HG03457 (cell line): Measurements from ENCODE around the gene ANK3.
"Not testable (repeated sequence)": the region's sequence is repeated elsewhere in the genome, so short reads cannot be mapped to it uniquely, and the experiment has no call there.

Source experiments
- ATAC-seq: cut with Tn5 transposase; IDR thresholded peaks from one replicate; pipeline ENCODE4 v1.9.1; 2021; ENCODE audit warnings: moderate number of reproducible peaks; ENCODE audit not compliant: unreplicated experiment

ANK3 gene

GRCh38 chr10:60310740-60311139, 78.9 kb downstream of the ANK3 start:
- no peak for ATAC-seq

GRCh38 chr10:60309891-60310290, 79.8 kb downstream of the ANK3 start:
- no peak for ATAC-seq

GRCh38 chr10:60309371-60309770, 80.3 kb downstream of the ANK3 start:
- ATAC-seq = no peak

GRCh38 chr10:60305380-60305892, 84.2 kb downstream of the ANK3 start:
- ATAC-seq = no peak

GRCh38 chr10:60304829-60305379, 84.8 kb downstream of the ANK3 start:
- ATAC-seq = no peak

- no peak for ATAC-seq
Observed at GRCh38 chr10:60303778-60304177, 85.9 kb downstream of the ANK3 start.

- ATAC-seq = no peak
Observed at GRCh38 chr10:60299961-60300883, 89.5 kb downstream of the ANK3 start.

- no peak for ATAC-seq
Observed at GRCh38 chr10:60299390-60299778, 90.3 kb downstream of the ANK3 start.

GRCh38 chr10:60298408-60299389, 91.0 kb downstream of the ANK3 start:
- ATAC-seq = no peak

GRCh38 chr10:60296073-60296472, 93.6 kb downstream of the ANK3 start:
- no peak for ATAC-seq

- no peak for ATAC-seq
Observed at GRCh38 chr10:60295028-60295937, 94.4 kb downstream of the ANK3 start.

GRCh38 chr10:60293581-60294175, 96.0 kb downstream of the ANK3 start:
- no peak for ATAC-seq

GRCh38 chr10:60292998-60293397, 96.7 kb downstream of the ANK3 start:
- no peak for ATAC-seq

- ATAC-seq = not testable (repeated sequence)
Observed at GRCh38 chr10:60292536-60292935, 97.1 kb downstream of the ANK3 start.

GRCh38 chr10:60291344-60291930, 98.2 kb downstream of the ANK3 start:
- ATAC-seq = no peak

- ATAC-seq = no peak
Observed at GRCh38 chr10:60290558-60290957, 99.1 kb downstream of the ANK3 start.

- ATAC-seq = no peak
Observed at GRCh38 chr10:60289800-60290199, 99.9 kb downstream of the ANK3 start.

- ATAC-seq = no peak
Observed at GRCh38 chr10:60288256-60288655, 101.4 kb downstream of the ANK3 start.

GRCh38 chr10:60286559-60286958, 103.1 kb downstream of the ANK3 start:
- no peak for ATAC-seq
